ENCODE measurements around the gene SLC9A3.

SLC9A3 gene

DNA sequence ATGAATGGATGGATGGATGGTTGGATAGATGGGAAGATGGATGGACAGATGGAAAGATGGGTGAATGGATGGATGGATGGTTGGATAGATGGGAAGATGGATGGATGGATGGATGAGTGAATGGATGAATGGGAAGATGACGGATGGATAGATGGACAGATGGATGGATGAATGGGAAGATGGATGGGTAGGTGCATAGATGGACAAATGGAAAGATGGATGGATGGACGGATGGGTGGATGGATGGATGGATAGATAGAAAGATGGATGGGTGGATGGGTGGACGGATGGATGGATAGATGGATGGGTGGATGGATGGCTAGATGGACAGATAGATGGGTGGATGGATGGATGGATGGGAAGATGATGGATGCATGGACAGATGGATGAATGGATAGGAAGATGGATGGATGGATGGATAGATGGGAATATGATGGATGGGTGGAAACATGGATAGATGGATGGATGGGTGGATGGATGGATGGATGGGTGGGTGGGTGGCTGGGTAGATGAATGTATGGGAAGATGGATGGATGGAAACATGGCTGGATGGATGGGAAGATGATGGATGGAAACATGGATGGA, 97.8 kb downstream of the SLC9A3 start:
- no peaks in the 10 kb centered on the region for H3K27me3 ChIP-seq (ENCODE audit: insufficient read depth, low read depth)
- TF ChIP-seq, protein P1, sequence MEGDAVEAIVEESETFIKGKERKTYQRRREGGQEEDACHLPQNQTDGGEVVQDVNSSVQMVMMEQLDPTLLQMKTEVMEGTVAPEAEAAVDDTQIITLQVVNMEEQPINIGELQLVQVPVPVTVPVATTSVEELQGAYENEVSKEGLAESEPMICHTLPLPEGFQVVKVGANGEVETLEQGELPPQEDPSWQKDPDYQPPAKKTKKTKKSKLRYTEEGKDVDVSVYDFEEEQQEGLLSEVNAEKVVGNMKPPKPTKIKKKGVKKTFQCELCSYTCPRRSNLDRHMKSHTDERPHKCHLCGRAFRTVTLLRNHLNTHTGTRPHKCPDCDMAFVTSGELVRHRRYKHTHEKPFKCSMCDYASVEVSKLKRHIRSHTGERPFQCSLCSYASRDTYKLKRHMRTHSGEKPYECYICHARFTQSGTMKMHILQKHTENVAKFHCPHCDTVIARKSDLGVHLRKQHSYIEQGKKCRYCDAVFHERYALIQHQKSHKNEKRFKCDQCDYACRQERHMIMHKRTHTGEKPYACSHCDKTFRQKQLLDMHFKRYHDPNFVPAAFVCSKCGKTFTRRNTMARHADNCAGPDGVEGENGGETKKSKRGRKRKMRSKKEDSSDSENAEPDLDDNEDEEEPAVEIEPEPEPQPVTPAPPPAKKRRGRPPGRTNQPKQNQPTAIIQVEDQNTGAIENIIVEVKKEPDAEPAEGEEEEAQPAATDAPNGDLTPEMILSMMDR (conservative IDR thresholded peaks at IDR 0.05; ENCODE audit: low read depth, low read length): no peak
- H4K20me1 ChIP-seq (ENCODE audit: insufficient read depth): no peaks in the 10 kb centered on the region
- H3K4me3 ChIP-seq (IDR thresholded peaks at IDR 0.05; ENCODE audit: insufficient read depth, low read depth, low read length): no peak overlapping the region
- H3K79me2 ChIP-seq (ENCODE audit: insufficient read depth, low read depth): no peaks in the 10 kb centered on the region
- H3K4me1 ChIP-seq (ENCODE audit: low read depth, poor library complexity, severe bottlenecking): peaks cover 11% of the 10 kb centered on the region
- H3K27ac ChIP-seq: no peak overlapping the region
- no peaks in the 10 kb centered on the region for H3K36me3 ChIP-seq (ENCODE audit: insufficient read depth)
- H3K4me2 ChIP-seq: no peak overlapping the region
- H3K9ac ChIP-seq: no peak overlapping the region
- no peak overlapping the region for H2AFZ ChIP-seq (ENCODE audit: low read depth)

DNA sequence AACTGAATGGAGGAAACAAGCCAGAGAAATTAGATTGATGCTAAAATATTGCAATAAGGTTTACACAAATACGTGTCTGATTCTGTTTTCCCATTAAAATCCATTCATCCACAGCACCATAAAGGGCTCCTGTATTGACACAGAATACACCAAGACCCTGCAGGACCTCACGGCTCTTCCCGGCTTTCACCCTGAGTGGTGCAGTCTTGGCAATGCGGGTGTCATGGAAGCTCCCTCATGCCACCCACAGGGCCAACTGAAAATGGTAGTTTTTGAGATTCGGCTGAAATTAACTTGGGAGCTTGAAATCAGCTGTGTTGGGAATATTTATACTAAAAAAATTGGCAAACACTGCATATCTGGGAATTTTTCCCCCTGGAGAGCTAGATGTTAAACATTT, 98.5 kb downstream of the SLC9A3 start:
- TF ChIP-seq, protein P1 (conservative IDR thresholded peaks at IDR 0.05; ENCODE audit: low read depth, low read length): no peak
- Histone ChIP-seq H3K4me1 (ENCODE audit: low read depth, poor library complexity, severe bottlenecking) (peaks cover 11% of the 10 kb centered on the region), H3K27me3 (ENCODE audit: insufficient read depth, low read depth) (no peaks in the 10 kb centered on the region), H2AFZ (ENCODE audit: low read depth) (no peak overlapping the region), H3K4me2 (no peak overlapping the region), H4K20me1 (ENCODE audit: insufficient read depth) (no peaks in the 10 kb centered on the region), H3K9ac (no peak overlapping the region), H3K36me3 (ENCODE audit: insufficient read depth) (no peaks in the 10 kb centered on the region), H3K27ac (no peak overlapping the region), H3K79me2 (ENCODE audit: insufficient read depth, low read depth) (no peaks in the 10 kb centered on the region), H3K4me3 (IDR thresholded peaks at IDR 0.05; ENCODE audit: insufficient read depth, low read depth, low read length) (no peak overlapping the region)

DNA sequence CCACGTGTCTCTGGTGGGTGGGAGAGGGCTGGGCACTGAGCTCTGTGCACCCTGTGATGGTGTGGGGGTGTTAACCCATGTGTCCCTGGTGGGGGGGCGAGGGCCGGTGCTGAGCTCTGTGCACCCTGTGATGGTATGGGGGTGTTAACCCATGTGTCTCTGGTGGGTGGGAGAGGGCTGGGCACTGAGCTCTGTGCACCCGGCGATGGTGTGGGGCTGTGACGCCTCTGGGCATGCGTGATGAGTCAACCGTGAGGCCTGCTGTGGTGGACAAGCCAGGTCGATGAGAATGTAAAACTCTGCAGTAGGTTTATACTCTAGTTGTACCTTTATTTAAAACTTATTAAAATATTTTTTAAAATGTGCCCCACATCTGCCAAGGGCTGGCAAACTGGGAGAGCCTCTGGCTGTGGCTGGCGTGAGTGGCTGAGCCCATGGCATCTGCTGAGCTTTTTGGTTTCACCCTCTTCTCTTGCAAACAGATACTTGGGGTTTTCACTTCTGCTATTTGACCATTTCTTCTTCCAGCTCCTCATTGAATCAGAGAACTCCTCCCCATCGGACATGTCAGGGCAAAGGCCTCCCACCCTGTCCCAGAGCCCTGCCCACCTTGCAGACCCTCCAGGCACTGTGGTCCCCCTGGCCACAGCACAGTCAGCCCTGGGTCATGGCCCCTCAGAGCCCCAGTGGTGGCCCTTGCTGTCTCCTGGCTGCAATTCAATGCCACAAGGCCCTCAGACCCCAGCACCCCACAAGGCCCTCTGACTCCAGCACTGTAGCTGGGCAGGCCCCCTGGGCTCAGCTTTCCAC, 99.7 kb downstream of the SLC9A3 start:
- Histone ChIP-seq H3K36me3 (ENCODE audit: insufficient read depth) (no peaks in the 10 kb centered on the region), H3K4me1 (ENCODE audit: low read depth, poor library complexity, severe bottlenecking) (peaks cover 11% of the 10 kb centered on the region), H3K9ac (no peak overlapping the region; the same call in 1 of the 2 replicates), H3K79me2 (ENCODE audit: insufficient read depth, low read depth) (no peaks in the 10 kb centered on the region), H3K4me3 (IDR thresholded peaks at IDR 0.05; ENCODE audit: insufficient read depth, low read depth, low read length) (no peak overlapping the region), H3K27ac (peak overlapping the region; percentile 30; the same call in 1 of the 2 replicates), H3K4me2 (peak overlapping the region; percentile 19; the same call in 1 of the 2 replicates), H2AFZ (ENCODE audit: low read depth) (peak overlapping the region; percentile 26; the same call in 1 of the 2 replicates), H3K27me3 (ENCODE audit: insufficient read depth, low read depth) (no peaks in the 10 kb centered on the region), H4K20me1 (ENCODE audit: insufficient read depth) (no peaks in the 10 kb centered on the region)
- TF ChIP-seq, protein P1 (conservative IDR thresholded peaks at IDR 0.05; ENCODE audit: low read depth, low read length): no peak

DNA sequence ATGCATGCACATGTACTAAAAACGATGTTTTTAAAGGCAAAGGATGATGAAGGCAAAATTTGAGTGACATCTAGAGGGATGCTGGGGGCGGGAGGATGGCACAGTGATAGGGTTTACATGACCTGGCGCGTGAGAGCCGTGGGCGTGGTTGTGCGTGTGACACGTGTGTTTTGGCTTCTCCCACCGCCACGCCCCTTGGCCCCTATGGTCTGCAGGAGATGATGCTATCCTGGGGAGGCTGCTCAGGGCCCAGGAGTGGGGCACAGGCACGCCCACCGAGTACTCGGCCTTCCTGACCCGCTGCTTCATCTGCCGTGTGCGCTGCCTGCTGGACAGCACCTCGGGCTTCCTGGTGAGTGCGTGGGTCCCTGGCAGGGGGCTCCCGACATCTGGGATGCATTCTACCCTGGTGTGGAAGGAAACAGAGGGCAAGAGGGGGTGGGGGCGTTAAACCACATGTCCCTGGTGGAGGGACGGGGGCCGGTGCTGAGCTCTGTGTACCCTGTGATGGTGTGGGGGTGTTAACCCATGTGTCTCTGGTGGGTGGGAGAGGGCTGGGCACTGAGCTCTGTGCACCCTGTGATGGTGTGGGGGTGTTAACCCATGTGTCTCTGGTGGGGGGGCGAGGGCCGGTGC, 100.5 kb downstream of the SLC9A3 start:
- Histone ChIP-seq H3K27ac (no peak overlapping the region), H2AFZ (ENCODE audit: low read depth) (no peak overlapping the region), H4K20me1 (ENCODE audit: insufficient read depth) (no peaks in the 10 kb centered on the region), H3K4me3 (IDR thresholded peaks at IDR 0.05; ENCODE audit: insufficient read depth, low read depth, low read length) (no peak overlapping the region), H3K36me3 (ENCODE audit: insufficient read depth) (no peaks in the 10 kb centered on the region), H3K79me2 (ENCODE audit: insufficient read depth, low read depth) (no peaks in the 10 kb centered on the region), H3K27me3 (ENCODE audit: insufficient read depth, low read depth) (no peaks in the 10 kb centered on the region), H3K4me2 (no peak overlapping the region), H3K9ac (no peak overlapping the region), H3K4me1 (ENCODE audit: low read depth, poor library complexity, severe bottlenecking) (peaks cover 11% of the 10 kb centered on the region)
- TF ChIP-seq, protein P1 (conservative IDR thresholded peaks at IDR 0.05; ENCODE audit: low read depth, low read length): no peak
